ENCODE results near the gene SGTB. TPM values are rescaled to one million over a fixed set of nuclear protein-coding genes. Genes with fewer than 3 reads are reported as not detected.
A peak's percentile ranks its signal among the peaks of the same experiment; 100 is the strongest.
"Not testable (repeated sequence)": the region's sequence is repeated elsewhere in the genome, so short reads cannot be mapped to it uniquely, and the experiment has no call there.

SGTB gene
- total RNA-seq, 2 experiments from 2014 or later, result 19.7 to 23.0 TPM

GRCh38 chr5:65624571-65625555, 97.0 kb downstream of the SGTB start, which contains the start of the genes SHLD3 and TRAPPC13:
SHLD3 (plus strand) TSS chr5:65625027; CDS start chr5:65629588, 4,561 bp downstream.
TRAPPC13 (plus strand) TSS chr5:65625027; CDS start chr5:65625061, 34 bp downstream.
- no peaks in the 10 kb centered on the region for H3K27me3 Mint-ChIP-seq
- peak within 1 kb of the TSS; percentile 94 for H3K27ac Mint-ChIP-seq
- peaks cover 44% of the 10 kb centered on the region for H3K4me1 Mint-ChIP-seq
- peaks cover 15% of the 10 kb centered on the region for H3K36me3 Mint-ChIP-seq (ENCODE audit: low read depth)
- ChIA-PET CTCF (interaction anchor here (0.7 to 1.5 kb wide), 5 partner anchors 62 to 547 kb away, joined by 3 to 11 read pairs (median 5); partner anchors contain the start of genes CENPK, NLN, PPWD1 and SGTB), POLR2A (interaction anchor here (0.6 to 4.4 kb wide), 11 partner anchors 13 to 1019 kb away, joined by 3 to 107 read pairs (median 4); partner anchors contain the start of genes CENPK, NLN, PPWD1 and SGTB)
- H3K9me3 Mint-ChIP-seq, result no peaks in the 10 kb centered on the region
- peak; percentile 86 for DNase-seq
- H3K4me3 Mint-ChIP-seq, result peak within 1 kb of the TSS; percentile 92

- DNase-seq, result peak; percentile 94
- peak within 1 kb of the TSS; percentile 94 for H3K27ac Mint-ChIP-seq
- CTCF ChIA-PET, result interaction anchor here (0.6 to 1.4 kb wide), 6 partner anchors 14 to 547 kb away, joined by 3 to 11 read pairs (median 4); partner anchors contain the start of genes CENPK, NLN, PPWD1 and SGTB
Observed at GRCh38 chr5:65624025-65624570, 97.8 kb downstream of the SGTB start, which contains the start of gene TRIM23. TRIM23 (minus strand) TSS chr5:65624333; CDS start chr5:65624274, 59 bp downstream.

GRCh38 chr5:65623482-65623881, 98.4 kb downstream of the SGTB start:
- no peak for DNase-seq
- POLR2A ChIA-PET, result interaction anchor here (0.6 to 4.4 kb wide), 12 partner anchors 8 to 148 kb away, joined by 3 to 107 read pairs (median 3); partner anchors contain the start of genes CENPK, NLN, PPWD1 and SGTB
- H3K9me3 Mint-ChIP-seq, result no peaks in the 10 kb centered on the region

More at GRCh38 chr5:65624025-65624570, 97.8 kb downstream of the SGTB start, which contains the start of gene TRIM23:
- peaks cover 40% of the 10 kb centered on the region for H3K4me1 Mint-ChIP-seq
- no peaks in the 10 kb centered on the region for H3K9me3 Mint-ChIP-seq
- H3K4me3 Mint-ChIP-seq, result peak within 1 kb of the TSS; percentile 92
- no peaks in the 10 kb centered on the region for H3K27me3 Mint-ChIP-seq
- H3K36me3 Mint-ChIP-seq (ENCODE audit: low read depth), result peaks cover 8% of the 10 kb centered on the region
- POLR2A ChIA-PET, result interaction anchor here (0.6 to 4.4 kb wide), 13 partner anchors 9 to 520 kb away, joined by 3 to 107 read pairs (median 3); partner anchors contain the start of genes CENPK, NLN, PPWD1 and SGTB

GRCh38 chr5:65621961-65622360, 99.9 kb downstream of the SGTB start:
- H3K27me3 Mint-ChIP-seq; H3K36me3 Mint-ChIP-seq (ENCODE audit: low read depth); CTCF ChIA-PET; H3K9me3 Mint-ChIP-seq; H3K27ac Mint-ChIP-seq; H3K4me3 Mint-ChIP-seq; POLR2A ChIA-PET; DNase-seq: not testable (repeated sequence)
- peaks cover 30% of the 10 kb centered on the region for H3K4me1 Mint-ChIP-seq

More at GRCh38 chr5:65623482-65623881, 98.4 kb downstream of the SGTB start:
- Mint-ChIP-seq H3K36me3 (ENCODE audit: low read depth) (peaks cover 8% of the 10 kb centered on the region), H3K27ac (peak overlapping the region; percentile 94), H3K4me1 (peaks cover 40% of the 10 kb centered on the region), H3K27me3 (no peaks in the 10 kb centered on the region), H3K4me3 (peak overlapping the region; percentile 92)
- CTCF ChIA-PET, result interaction anchor here (0.6 to 1.4 kb wide), 5 partner anchors 15 to 548 kb away, joined by 3 to 11 read pairs (median 4); partner anchors contain the start of genes CENPK, NLN, PPWD1 and SGTB

- ChIA-PET POLR2A (interaction anchor here (0.7 kb wide), 1 partner anchor 182 kb away, joined by 3 read pairs; no protein-coding TSS in a partner anchor), CTCF (no interaction called here)
- Mint-ChIP-seq H3K27me3 (no peaks in the 10 kb centered on the region), H3K4me3 (no peak overlapping the region), H3K9me3 (no peaks in the 10 kb centered on the region), H3K27ac (no peak overlapping the region), H3K4me1 (peaks cover 18% of the 10 kb centered on the region), H3K36me3 (ENCODE audit: low read depth) (peaks cover 9% of the 10 kb centered on the region)
- no peak for DNase-seq
Observed at GRCh38 chr5:65620021-65620420, 101.9 kb downstream of the SGTB start.

Other genes with a start within 250 kb of the SGTB start
- gene ADAMTS6, start 240.2 kb downstream of the SGTB start, total RNA-seq, result 1 to 10 TPM; 1.6 to 1.7 TPM
- gene CENPK, start 158.9 kb downstream of the SGTB start, total RNA-seq, result 10 to 100 TPM; 86.0 to 88.7 TPM
- 10 to 100 TPM; 46.7 to 50.0 TPM for gene PPWD1, start 158.8 kb downstream of the SGTB start, total RNA-seq
- 10 to 100 TPM; 10.2 to 10.6 TPM for gene TRIM23, start 97.8 kb downstream of the SGTB start, total RNA-seq
- 1 to 10 TPM; 3.6 to 4.3 TPM for gene SHLD3, start 97.1 kb downstream of the SGTB start, total RNA-seq
- 10 to 100 TPM; 21.2 to 23.3 TPM for gene TRAPPC13, start 97.1 kb downstream of the SGTB start, total RNA-seq
- gene NLN, start 96 bp upstream of the SGTB start, total RNA-seq, result 1 to 10 TPM; 7.6 to 8.0 TPM
- gene ERBIN, start 204.5 kb upstream of the SGTB start, total RNA-seq, result 10 to 100 TPM; 55.9 to 56.3 TPM

Data from activated CD4-positive, alpha-beta memory T cell treated with anti-CD3 and anti-CD28 coated beads, Interleukin-2, amount 10 ng/mL, durations not matched to agents 7 days and 5 days (primary cell).